ENCODE measurements around the gene WDR75.
A peak's percentile ranks its signal among the peaks of the same experiment; 100 is the strongest.

The WDR75 gene

DNA sequence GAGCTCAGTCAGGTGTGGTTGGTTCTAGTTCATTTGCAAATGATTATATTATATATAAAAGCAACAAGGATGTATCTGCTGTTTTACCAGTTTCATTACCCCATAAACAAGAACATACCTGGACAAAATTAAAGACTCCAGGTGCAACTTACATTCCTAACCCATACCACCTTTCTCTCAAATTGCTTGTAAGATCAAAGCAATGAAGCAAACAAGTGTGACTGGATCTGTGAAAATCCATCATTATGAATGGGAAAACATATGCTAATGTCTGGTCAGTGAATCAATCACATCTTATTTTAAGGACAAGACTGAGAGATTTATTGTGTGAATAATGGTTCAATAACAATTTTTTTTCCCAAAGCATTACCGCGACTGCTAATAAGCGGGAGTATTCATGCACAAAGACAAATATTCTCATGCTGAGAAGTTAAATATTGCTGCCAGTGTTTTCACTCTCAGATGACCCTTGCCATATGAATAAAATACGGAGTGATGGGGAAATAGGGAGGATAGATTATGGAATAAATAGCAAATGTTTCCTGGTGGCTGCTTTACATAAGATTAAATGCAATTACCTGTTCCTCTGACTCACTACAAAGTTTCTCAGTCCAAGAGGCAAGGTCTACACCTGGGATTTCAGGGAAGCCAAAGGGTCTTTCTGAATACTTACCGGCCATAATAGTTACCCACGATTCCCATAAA, 59.3 kb downstream of the WDR75 start:
- DNase-seq (ENCODE audit: low read depth): no peak

DNA sequence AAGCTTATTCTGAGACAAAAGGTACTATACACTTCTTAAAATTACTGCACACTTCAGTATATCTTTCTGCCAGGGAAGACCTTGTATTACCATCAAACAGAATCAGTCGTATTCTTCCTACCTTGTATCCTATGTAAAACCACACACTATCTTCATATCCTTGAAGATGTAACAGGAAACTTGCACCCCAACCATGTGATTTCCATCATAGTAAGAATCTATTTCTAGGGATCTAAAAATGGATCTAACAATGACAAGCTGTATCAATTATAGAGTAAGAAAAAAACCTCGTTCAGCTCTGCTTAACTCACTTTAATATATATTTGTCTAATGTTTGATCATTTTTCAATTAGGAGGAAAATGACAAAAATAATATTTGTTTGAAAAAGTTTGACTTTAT, 60.2 kb downstream of the WDR75 start:
- no peak for DNase-seq (ENCODE audit: low read depth)

GRCh38 chr2:189502714-189503113, 61.4 kb downstream of the WDR75 start:
- no peak for DNase-seq (ENCODE audit: low read depth)

DNA sequence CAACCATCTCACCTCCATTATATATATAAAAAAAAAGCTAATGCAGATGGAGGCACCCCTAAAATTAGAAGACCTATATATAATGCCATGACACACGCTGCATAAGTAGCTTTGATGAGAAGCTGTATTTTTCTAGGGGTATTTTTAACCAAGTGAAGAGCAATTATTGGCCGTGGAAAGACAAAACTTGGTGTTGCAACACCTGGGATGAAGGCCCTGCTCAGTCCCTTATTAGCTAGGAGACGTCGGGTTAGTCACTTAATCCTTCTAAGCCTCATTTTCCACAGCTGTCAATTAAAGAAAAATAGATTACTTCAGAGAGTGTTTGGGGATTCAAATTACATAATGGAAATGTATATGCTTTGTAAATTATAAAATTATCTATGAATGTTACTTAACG, 63.0 kb downstream of the WDR75 start:
- DNase-seq (ENCODE audit: low read depth): no peak

GRCh38 chr2:189505492-189505891, 64.2 kb downstream of the WDR75 start:
- DNase-seq (ENCODE audit: low read depth): no peak

DNA sequence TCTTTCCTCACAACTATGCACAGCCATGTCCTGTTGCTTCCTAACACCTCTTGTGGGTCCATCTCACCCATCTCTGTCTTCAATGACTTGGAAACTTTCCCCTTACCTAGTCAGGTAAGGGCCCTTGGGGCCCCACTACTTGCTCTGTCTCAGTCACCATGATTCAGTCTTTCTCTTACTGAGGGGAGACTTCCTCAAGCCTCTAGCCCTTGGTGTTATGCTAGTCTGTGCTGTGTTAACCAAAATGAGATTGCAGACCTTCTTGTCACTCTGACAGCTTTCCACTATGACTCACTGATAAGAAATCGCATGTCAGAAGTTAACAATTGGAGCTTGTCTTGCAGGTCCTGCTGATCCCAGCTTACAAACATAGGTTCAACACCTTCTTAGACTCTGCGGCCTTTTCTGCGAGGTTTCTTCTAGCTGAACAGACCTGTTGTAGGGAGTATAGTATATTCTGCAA, 65.3 kb downstream of the WDR75 start:
- peak; percentile 9 for DNase-seq (ENCODE audit: low read depth)

- no peak for DNase-seq (ENCODE audit: low read depth)
These were observed 70.1 kb downstream of the WDR75 start for GRCh38 chr2:189511210-189511959.

- no peak for DNase-seq (ENCODE audit: low read depth)
These were observed 70.7 kb downstream of the WDR75 start for GRCh38 chr2:189511960-189512319.

GRCh38 chr2:189512879-189513278, 71.6 kb downstream of the WDR75 start:
- no peak for DNase-seq (ENCODE audit: low read depth)

GRCh38 chr2:189514104-189514503, 72.8 kb downstream of the WDR75 start:
- no peak for DNase-seq (ENCODE audit: low read depth)

GRCh38 chr2:189515264-189515663, 74.0 kb downstream of the WDR75 start:
- no peak for DNase-seq (ENCODE audit: low read depth)

DNA sequence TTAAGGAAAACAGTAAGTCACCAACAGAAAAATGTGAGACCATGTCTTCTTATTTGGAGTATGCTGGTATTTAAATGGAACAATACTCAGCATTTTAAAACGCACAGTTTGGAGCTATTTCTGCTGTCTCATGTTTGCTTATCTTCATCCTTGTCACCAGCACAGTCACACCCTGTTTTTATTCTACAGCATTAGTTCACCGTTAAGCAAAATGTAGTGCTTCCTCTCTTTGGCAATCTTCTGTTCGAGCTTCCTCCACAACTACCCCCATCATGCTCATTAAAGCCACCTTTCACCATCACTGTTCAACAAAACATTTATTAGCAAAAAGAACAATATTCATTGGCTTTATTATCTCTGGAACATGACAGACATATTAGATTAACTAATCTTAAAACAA, 75.3 kb downstream of the WDR75 start:
- DNase-seq (ENCODE audit: low read depth): no peak

DNA sequence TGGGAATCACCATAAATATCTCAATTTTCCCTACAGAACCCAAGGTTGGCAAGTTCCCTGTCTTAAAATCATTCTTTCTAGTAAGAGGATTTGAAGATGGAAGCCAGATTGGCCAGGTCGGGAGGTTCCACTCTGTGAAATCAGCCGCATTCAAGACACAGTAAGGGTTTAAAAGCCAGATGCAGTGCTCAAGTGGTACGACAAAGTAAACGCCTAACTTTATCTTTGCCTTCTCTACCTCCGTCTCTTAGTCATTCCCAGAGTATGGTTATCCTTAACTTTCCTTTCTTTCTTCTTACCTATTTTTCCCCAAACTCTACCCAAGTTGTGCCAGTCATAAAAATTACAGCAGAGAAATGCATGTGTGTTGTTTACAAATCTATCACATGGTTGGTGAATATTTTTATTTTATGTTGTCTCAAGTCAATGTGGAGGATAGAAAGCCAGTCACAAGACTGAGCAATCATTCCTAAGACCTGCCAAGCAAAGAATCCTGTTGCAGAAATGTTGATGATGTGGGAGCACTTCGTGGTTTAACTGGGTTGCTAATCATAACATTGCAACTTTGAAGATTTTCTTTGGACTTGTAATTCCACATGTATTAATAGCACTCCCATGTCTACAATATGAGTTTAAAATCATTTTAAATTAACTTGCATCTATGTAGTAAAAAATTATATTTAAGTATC, 76.7 kb downstream of the WDR75 start:
- no peak for DNase-seq (ENCODE audit: low read depth)

- no peak for DNase-seq (ENCODE audit: low read depth)
These were observed 78.5 kb downstream of the WDR75 start for GRCh38 chr2:189519631-189520387.

- DNase-seq (ENCODE audit: low read depth): no peak
These were observed 80.6 kb downstream of the WDR75 start for GRCh38 chr2:189521699-189522434.

GRCh38 chr2:189522435-189523151, 81.3 kb downstream of the WDR75 start:
- no peak for DNase-seq (ENCODE audit: low read depth)

DNA sequence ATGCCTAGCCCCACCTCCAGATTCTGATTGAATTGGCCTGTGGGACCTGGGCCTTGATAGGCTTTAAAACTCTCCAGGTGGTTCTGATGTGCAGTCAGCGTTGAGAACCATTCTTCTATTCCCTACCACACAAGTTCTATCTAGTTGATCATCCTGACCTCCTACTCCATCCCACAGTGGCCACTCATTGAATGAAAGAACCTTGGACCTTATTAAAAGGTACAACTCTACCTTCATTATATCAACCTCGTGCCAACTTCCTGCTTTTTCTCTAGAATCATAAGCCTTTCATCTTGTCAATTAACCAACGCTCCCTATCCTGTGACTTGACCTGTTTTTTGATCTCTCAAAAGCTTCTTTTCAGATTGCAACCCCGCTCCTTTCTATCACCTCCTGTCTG, 83.5 kb downstream of the WDR75 start:
- DNase-seq (ENCODE audit: low read depth): no peak

Data from non-pigmented ciliary epithelial cell (primary cell).